ENCODE measurements around the gene TAMALIN.
"Not testable (repeated sequence)": the region's sequence is repeated elsewhere in the genome, so short reads cannot be mapped to it uniquely, and the experiment has no call there.

Gene TAMALIN
- 9.1 reads per million in 2 donors for total RNA-seq

DNA sequence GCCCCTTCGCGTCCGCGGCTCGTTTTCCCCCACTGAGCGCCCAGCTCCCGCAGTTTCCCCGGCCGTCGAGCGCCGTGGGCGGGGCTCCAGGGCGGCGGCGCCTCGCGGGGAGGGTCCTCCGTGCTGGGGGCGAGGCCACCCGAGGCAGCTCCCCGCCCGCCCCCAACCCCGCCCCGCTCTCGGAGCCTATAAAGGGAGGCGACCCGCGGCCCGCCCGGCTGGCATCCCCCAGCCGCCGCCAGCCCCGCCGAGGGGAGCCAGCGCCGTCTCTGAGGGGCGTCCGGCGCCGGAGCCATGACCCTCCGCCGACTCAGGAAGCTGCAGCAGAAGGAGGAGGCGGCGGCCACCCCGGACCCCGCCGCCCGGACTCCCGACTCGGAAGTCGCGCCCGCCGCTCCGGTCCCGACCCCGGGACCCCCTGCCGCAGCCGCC, at the start of gene TAMALIN:
Gene TAMALIN, plus strand, starts transcription at position 221 of the 432 bp plus-strand sequence. Its CDS starts 74 bp downstream, at position 295.
- DNase-seq = peak; percentile 74

DNA sequence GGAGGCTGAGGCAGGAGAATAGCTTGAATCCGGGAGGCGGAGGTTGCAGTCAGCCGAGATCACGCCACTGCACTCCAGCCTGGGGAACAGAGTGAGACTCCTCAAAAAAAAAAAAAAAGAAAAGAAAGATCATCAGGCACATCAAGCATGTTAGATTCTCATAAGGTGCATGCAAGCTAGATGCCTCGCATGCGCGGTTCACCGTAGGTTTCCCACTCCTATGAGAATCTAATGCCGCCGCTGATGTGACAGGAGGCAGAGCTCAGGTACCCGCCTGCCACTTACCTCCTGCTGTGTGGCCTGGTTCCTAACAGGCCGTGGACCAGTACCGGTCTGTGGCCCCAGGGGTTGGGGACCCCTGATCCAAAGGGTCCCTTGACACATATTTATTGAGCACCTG, 48.2 kb upstream of the TAMALIN start:
- DNase-seq = no peak

DNA sequence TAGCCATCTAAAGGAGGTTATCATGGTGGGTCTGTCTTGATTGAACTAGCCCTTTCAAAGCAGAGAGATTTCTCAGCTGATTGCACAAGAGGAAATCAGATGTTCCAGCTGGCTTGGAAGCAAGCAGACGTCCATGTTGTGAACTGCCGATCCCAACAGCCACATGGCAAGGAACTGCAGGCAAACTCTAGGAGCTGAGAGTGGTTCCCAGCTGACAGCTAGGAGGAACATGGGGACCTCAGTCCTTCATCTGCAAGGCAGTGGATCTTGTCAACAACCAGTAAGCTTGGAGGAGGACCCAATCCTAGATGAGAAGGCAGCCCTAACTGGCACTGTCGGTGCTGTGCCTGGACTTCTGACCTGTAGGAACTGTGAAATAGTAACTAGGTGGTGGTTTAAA, 47.5 kb upstream of the TAMALIN start:
- DNase-seq = no peak

DNA sequence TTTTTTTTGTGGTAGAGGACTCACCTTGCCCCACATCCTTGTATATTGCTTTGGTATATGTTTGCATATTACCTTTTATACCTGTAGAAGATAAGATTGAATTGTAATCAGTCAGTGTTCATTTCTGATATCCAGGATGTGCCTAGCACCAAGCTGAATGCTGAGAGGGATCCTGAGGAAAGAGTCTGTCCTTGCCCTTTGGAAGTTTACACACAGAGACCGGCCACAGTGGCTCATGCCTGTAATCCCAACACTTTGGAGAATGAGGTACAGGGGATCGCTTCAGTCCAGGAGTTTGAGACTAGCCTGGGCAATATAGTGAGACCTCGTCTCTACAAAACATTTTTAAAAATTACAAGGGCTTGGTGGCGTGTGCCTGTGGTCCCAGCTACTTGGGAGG, 46.8 kb upstream of the TAMALIN start:
- no peak for DNase-seq

DNA sequence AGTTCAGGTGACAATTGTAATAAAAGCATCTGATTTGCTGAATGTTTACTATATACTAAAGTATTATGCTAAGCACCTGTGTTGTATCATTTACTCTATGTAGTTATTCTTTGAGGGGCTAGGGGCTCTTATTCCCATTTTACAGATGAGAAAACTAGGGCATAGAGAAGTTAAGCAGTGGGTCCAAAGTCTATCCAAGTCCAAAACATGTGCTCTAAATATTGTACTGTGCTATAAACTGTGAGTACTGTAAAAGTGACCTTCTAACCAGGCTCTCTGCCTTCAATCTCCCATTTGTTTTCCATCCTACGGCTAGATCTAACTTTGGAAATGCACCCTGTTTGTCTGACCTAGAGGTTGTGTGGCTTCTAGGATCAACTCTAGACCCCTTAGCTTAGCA, 46.3 kb upstream of the TAMALIN start:
- DNase-seq = no peak

DNA sequence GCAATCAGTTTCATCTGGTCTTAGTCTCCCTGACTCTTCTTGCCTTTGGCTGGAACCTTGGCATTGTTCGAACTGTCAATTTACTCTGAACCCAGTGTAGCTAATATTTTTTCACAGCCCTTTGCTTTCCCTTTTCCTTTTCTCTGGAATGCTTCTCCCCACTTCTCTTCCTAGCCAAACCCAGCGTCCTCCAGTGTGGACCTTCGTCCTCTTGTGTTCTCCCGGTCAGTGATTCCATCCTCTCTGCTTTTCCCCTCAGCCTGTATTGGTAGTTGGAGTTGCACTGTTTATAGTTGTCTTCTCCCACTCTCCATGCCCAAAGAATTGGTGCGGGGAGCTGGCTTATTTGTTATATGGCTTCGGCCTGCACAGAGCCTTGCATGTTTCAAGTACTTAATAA, 45.9 kb upstream of the TAMALIN start:
- no peak for DNase-seq

DNA sequence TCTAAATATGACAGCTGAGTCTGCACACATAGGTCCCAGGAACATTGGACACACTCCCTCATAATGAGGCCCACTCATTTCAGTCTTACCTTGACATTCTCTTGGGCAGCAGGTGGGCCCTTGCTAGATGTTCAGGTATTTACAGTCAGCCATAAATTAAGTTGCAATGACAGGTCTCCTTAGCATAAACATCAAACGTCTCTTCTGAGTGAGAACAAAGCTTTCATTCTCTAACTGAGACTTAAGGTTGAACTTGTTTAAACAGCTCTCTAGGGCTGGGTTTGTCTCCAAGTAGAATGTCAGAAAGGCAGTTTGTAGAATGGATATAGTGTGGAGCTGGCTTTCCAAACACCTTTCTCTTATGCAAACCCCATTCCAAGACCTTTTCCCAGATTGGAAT, 44.9 kb upstream of the TAMALIN start:
- DNase-seq = no peak

DNA sequence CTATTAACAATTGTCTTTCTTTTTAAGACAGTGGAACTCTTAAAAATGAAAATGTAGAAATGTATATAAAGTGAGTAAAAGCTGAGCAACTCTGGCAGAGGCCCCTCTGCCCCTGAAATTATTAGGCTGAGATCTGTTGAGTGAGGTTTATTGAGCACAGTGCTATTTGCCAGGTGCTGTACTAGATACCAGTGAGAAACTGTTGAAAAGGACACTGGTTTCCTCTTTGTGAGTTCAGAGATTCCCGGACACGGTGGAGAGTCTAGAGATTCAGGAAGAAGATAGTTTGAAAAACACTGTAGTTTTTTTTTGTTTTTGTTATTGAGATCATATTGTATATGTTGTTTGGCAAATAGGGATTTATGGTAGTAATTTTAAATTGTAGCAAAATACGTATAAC, 44.0 kb upstream of the TAMALIN start:
- no peak for DNase-seq

DNA sequence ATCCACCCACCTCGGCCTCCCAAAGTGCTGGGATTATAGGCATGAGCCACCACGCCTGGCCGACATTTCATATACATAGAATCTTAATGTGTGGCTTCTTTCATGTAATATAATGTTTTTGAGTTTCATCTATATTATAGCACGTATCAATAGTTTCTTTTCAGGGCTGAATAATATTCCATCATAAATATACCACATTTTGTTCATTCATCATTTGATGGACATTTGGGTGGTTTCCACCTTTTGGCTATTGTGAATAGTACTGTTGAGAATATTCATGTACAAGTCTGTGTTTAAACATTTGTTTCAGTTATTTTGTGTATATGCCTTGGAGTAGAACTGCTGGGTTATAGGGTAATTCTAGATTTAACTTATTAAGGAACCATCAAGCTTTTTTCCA, 43.3 kb upstream of the TAMALIN start:
- DNase-seq = no peak

DNA sequence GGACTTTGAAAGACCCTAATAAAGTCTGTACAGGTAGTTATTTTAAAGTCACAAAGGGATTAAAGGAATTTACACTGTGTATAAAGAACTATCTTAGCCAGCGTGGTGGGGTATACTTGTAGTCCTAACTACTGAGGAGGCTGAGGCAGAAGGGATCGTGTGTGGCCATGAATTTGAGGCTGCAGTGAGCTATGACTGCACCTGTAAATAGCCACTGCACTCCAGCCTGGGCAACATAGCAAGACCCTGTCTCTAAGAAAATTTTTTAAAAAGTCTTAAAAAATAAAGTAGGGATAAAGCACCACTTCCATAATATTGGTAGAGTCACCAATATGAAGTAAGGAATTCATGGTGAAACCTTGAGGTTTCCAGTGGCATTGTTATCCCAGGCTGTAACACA, 37.1 kb upstream of the TAMALIN start:
- no peak for DNase-seq

DNA sequence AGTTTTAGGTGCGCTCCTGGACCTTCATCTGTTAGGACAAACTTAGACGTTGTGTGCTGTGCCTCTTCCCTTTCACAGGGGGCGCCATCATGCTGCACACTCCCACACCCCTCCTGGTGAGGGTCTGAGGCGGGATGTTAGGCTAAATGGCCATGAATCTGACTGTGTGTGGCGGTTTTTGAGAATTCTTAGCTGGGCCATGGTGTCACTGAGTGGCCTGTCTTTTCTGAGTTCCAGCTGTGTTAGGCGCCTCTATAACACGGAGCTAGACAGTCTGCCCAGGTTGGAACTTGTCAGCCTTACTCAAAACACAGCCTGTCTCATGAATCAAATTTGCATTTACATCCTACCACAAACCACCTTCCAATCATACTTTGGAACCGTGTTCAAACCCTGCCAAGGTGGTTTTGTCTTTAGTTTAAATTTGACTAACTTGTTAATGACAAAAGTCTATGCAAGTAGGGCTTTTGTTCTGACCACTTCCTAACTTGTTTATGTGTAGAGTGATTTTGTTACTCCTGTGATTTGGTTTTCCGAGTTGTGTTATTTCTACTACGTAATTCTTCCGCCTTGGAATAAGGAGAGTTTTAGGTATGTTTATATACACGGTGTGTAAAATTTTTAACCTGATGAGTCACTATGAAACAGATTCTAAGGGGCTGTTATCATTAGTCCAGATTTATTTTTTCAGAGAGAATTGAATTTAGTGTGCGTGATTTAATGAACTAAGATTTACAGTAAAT, 35.7 kb upstream of the TAMALIN start:
- DNase-seq = no peak

DNA sequence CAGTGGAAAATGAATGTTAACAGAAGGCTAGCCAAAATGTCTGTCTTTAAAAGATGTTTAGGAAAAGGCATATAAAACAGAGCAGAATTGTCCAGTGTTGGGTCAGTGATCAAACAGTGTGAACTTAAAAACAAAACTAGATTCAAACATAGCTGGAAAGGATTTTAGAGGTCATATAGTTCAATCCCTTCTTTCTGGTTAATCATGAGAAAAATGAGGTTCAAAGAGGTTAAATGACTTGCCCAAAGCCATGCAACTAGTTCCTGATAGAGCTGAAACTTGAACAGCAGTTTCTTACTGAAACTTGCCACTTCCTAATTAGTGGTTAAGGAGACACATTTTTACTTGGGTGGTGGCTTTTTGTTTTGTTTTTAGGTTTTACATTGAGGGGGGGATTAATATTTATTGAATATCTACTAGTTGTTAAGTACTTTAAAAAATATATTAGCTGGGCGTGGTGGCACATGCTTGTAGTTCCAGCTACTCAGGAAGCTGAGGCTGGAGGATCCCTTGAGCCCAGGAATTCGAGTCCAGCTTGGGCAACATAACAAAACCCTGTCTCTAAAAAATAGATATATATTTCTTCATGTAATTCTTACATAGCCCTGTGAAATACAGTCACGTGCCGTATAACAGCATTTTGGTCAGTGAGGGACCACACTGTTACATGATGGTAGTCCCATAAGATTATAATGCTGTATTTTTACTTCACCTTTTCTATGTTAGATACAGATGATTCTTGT, 34.9 kb upstream of the TAMALIN start:
- DNase-seq = no peak

DNA sequence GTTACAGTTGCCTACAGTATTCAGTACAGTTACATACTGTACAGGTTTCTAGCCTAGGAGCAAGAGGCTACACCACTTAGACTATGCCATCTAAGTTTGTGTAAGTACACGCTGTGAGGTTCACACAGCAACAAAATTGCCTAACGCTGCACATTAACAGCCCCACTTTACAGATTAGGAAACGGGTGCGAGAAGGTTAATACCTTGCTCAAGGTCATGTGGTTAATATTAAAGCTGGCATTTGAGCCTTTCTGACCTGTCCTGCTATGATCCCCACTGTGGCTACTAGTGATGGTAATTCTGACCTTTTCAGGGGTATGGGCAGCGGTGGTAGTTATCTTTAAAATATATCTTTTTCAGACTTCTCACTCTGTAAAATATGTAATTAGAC, 34.3 kb upstream of the TAMALIN start:
- DNase-seq = no peak

DNA sequence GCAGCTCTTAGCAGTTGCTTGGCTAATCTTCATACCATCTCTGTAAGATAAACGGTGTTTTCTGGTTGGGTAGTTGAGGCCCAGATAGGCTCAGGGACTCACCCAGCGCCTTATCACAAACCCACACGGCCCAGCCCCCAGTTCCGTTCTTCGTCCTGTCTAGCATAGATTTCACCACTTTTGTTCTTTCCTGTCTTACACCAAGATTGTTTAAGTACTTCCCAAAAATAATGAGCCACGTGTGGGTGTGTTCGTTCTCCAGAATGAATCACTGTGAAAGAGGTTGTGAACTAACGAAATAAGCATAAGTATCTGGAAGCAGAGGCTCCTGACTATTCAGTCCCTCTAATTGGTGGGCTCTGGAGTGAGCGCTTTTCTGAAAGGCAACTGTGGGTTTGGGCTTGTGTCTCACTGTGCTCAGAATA, 33.9 kb upstream of the TAMALIN start:
- DNase-seq = peak; percentile 18

DNA sequence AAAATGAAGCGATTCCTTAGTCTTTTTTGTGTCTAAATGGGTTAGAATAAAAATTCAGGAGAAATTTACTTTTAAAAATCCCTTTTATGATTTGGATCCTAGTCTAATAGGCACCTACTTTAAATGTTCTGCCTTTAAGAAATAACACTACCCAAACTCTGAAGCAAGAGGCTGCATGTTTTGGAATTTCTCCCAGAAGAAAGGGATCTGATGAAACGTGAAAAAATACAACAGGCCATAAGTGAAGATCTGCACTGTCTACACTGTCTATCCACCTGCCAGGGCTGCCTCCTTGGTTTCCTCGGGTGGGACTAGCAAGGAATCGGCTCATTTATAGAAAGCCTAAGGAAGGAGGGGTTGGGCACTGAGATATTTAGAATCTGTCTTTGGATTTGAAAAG, 33.2 kb upstream of the TAMALIN start:
- no peak for DNase-seq

DNA sequence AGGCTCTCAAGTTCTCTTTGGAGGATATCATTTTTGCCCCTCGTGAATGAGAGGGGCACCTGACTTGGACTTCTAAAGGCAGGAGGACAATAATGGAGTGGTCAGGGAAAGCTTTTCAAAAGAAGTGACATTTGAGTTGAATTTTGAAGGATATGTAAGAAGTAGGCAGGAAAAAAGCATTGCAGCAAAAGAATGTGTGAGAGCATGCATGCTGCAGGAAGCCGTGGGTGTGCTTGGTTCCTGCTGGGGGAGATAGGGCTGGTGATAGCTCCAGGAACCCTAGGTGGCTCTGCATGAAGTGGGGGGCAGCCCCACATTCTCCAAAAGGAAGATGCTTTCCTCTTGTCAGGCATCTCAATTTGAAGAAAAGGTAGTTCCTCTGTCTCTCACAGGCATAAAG, 32.1 kb upstream of the TAMALIN start:
- no peak for DNase-seq

DNA sequence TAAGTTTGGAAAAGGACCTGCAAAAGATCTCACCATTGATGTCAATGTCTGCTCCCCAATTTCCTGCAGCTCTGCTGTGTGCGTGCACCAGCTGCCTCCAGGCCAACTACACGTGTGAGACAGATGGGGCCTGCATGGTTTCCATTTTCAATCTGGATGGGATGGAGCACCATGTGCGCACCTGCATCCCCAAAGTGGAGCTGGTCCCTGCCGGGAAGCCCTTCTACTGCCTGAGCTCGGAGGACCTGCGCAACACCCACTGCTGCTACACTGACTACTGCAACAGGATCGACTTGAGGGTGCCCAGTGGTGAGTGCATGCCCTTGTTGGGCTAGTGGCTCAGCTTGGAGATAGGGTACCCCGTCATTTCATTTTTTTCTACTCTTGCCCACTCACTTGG, 31.6 kb upstream of the TAMALIN start:
- no peak for DNase-seq

DNA sequence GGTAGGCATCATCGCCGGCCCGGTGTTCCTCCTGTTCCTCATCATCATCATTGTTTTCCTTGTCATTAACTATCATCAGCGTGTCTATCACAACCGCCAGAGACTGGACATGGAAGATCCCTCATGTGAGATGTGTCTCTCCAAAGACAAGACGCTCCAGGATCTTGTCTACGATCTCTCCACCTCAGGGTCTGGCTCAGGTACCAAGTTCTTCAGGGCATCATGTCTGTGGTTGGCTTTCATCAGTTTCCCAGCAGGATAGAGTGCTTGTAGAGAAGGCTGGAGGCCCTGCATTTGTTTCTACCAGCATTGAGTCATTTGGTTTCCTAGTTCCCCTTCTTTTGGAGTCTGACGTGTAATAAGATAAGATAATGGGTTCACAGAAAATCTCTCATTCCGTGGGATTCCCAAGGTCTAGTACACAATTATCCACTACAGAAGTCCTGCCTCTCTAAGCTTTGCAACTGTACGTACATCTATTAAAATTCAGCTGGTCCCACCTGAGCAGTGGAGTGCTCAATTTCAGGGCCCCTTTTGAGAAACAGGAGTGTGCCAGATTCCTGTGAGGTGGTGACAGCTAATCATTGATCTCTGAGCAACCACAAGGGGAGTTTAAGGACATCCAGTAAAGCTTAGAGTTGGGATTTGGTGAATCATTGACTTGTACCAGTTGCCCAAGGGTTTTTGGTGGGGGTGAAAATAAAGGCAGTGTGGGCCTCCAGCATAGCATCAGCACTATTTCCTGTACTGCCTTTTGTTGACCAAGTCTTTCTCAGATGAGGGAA, 30.2 kb upstream of the TAMALIN start:
- no peak for DNase-seq

DNA sequence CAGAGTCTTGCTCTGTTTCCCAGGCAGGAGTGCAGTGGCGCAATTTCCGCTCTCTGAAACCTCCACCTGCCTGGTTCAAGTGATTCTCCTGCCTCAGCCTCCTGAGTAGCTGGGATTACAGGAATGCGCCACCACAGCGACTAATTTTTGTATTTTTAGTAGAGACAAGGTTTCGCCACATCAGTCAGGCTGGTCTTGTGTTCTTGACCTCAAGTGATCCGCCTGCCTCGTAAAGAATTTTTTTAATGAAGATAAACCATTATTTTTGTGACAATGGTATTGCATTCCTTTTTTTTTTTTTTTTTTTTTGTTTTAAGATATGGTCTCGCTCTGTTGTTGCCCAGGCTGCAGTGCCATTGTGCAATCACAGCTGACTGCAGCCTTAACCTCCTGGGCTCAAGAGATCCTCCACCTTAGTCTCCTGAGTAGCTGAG, 29.4 kb upstream of the TAMALIN start:
- no peak for DNase-seq

DNA sequence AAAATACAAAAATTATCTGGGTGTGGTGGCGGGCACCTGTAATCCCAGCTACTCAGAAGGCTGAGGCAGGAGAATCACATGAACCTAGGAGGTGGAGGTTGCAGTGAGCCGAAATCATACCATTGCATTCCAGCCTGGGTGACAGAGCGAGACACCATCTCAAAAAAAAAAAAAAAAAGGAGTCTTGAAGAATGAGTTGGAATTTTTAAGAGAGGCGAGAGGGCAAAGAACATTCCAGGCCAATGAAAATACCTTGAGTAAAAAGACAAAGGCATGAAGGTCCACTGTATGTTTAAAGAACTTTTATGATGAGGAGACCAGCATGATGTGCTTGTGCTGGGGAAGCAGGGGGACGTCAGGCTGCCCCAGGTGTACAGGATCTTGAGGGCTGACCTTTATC, 27.4 kb upstream of the TAMALIN start:
- DNase-seq = not testable (repeated sequence)

DNA sequence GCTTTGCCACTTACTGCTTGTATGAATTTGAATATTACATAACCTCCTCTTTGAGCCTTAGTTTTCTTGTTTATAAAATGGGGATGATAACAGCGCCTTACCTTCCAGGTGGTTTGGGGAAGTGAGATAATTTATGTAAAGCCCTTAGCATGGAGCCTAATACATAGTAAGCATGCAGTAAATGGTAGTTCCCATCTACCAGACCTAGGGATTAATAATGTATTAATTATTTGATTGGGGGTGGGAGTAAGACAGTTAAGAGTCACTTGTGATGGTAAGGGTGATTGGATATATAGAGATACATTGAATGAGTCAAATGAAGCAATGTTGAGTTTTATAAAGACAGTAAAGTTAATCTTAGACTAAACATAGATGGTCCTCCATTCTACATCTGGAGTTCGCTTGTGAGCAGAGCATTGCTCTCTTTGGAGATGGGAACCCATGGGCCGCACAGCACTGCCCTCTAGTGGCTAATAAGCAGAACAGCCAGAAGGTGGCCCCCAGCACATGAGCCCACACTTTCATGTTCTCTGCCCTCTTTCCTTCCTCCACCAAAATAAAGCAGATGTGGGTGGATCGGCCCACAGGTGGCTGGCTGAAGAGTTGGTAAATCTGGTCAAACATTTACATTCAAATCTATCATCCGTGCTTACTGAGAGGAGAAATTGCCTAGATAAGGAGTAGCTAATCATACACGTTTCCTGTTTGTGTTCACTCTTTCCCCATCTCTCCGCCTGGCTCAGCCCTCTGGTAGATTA, 26.5 kb upstream of the TAMALIN start:
- DNase-seq = no peak

DNA sequence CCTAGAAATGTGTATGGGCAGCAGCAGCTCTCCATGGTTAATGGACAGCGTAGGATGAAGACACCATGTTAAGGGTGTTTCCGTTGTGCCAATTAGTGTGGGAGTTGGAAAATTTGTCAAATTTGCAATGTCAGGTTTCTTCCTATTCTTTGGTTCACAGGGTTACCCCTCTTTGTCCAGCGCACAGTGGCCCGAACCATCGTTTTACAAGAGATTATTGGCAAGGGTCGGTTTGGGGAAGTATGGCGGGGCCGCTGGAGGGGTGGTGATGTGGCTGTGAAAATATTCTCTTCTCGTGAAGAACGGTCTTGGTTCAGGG, 26.0 kb upstream of the TAMALIN start:
- DNase-seq = no peak

DNA sequence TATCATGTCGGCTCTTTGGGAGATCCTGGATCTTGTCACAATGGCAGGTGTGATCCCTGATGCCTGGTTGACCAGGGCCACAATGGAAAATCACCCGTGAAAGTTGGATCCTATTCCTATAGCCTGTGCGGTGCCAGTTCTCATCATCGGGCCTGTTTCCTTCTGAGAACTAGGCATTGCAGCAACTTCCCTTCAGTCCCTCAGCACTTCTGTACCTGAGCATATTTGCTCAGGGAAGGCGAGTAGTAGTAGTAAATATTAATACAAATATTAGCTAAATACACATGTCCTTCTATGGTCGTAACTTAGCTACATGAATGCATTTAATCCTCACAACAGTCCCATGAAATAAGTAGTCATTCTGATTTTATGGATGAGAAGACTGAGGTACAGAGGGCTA, 22.1 kb upstream of the TAMALIN start:
- DNase-seq = no peak
